GM10248 (cell line): ENCODE results near the gene CSDE1.
"Not testable (repeated sequence)": the region's sequence is repeated elsewhere in the genome, so short reads cannot be mapped to it uniquely, and the experiment has no call there.

Source experiments
- CTCF ChIA-PET: fragments of 300-600 bp; sonication (Branson Sonifier 250); formaldehyde crosslinking; extraction: SDS; loops from one replicate; lab custom pipeline; 2021; ENCODE audit warnings: antibody characterized with exemption; lab: Yijun Ruan, JAX
- POLR2A ChIA-PET: fragments of 350-650 bp; sonication (Branson Sonifier 250); formaldehyde crosslinking; extraction: SDS; loops from one replicate; lab custom pipeline; 2020; ENCODE audit warnings: antibody characterized with exemption; lab: Yijun Ruan, JAX
- DNase-seq: peaks from one replicate; pipeline ENCODE4 v3.0.0; 2012; ENCODE audit errors: extremely low spot score
- TF ChIP-seq, protein P1 (sequence below): IDR thresholded peaks from 2 replicates; pipeline ENCODE4 v1.5.1; 2012; ENCODE audit warnings: mild to moderate bottlenecking, low read depth; ENCODE audit errors: extremely low read depth, missing control alignments, control extremely low read depth

CSDE1 gene

DNA sequence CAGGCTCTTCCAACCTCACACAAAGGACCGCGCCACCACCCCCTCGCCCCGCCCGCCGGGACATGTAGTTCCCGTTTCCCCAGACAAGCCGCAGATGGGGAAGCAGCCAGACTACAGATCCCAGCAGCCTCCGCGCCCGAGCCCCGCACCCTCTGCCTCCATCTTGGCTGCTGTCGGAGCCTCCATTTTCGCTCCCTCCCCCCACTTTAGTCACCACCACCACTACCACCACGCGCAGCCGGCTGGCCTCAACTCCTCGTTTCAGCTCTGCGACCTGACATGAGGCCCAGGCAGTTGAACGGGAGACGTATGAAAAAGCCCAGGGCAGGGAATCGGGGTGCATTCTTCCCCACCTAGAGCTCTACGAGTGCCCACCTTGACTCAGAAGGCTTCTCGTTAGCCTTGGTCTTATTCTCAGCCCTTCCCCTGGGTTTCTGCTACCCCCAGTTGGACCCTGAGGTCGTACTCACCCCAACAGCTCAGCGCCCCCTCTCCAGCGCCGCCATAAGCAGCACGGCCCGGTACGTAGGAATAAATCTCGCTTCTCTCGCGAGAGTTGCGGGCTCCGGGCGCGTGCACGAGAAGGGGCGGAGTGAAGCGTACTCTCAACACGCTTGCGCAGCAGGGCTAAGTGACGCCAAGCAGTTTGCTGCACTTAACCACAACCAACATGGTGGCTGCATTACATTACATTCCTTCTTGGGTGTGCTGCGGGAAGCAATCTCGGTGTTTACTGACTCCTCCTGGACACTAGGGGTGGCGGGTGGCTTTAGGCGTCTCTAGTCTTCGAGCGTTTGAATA lies at the start of gene CSDE1:
Gene CSDE1, minus strand, starts transcription at position 530 of the 801 bp plus-strand sequence. CDS start 18,094 bp downstream, outside the sequence.
- ChIA-PET POLR2A (no interaction called here), CTCF (no interaction called here)
- DNase-seq, result peak; percentile 91
- TF ChIP-seq, protein P1, sequence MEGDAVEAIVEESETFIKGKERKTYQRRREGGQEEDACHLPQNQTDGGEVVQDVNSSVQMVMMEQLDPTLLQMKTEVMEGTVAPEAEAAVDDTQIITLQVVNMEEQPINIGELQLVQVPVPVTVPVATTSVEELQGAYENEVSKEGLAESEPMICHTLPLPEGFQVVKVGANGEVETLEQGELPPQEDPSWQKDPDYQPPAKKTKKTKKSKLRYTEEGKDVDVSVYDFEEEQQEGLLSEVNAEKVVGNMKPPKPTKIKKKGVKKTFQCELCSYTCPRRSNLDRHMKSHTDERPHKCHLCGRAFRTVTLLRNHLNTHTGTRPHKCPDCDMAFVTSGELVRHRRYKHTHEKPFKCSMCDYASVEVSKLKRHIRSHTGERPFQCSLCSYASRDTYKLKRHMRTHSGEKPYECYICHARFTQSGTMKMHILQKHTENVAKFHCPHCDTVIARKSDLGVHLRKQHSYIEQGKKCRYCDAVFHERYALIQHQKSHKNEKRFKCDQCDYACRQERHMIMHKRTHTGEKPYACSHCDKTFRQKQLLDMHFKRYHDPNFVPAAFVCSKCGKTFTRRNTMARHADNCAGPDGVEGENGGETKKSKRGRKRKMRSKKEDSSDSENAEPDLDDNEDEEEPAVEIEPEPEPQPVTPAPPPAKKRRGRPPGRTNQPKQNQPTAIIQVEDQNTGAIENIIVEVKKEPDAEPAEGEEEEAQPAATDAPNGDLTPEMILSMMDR, result peak; percentile 36

DNA sequence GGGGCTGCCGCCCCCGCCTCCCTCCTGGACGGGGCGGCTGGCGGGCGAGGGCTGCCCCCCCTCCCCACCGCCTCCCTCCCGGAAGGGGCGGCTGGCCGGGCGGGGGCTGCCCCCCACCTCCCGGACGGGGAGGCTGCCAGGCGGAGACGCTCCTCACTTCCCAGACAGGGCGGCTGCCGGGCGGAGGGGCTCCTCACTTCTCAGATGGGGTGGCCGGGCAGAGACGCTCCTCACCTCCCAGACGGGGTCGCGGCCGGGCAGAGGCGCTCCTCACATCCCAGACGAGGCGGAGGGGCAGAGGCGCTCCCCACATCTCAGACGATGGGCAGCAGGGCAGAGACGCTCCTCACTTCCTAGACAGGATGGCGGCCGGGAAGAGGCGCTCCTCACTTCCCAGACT lies 46.7 kb upstream of the CSDE1 start:
- POLR2A ChIA-PET, DNase-seq, CTCF ChIA-PET: not testable (repeated sequence)

DNA sequence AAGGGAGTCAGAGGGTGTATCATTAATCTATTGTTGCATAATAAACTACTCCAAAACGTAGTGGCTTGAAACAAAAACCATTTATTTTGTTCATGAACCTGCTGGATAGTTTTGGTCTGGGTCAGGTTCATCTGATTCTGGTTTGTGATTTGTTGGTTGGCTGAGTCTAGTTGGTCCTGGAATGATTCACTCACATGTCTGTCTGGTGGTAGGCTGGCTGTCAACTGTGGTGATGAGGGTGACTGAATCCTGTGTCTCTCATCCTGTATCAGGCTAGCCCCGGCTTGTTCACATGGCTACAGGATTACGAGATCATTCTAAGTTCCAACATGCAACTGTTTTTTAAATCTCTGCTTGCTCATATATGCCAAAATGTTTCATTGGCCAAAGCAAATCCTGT lies 45.2 kb upstream of the CSDE1 start:
- TF ChIP-seq, protein P1, result no peak
- no peak for DNase-seq
- CTCF ChIA-PET, result no interaction called here
- POLR2A ChIA-PET, result no interaction called here

DNA sequence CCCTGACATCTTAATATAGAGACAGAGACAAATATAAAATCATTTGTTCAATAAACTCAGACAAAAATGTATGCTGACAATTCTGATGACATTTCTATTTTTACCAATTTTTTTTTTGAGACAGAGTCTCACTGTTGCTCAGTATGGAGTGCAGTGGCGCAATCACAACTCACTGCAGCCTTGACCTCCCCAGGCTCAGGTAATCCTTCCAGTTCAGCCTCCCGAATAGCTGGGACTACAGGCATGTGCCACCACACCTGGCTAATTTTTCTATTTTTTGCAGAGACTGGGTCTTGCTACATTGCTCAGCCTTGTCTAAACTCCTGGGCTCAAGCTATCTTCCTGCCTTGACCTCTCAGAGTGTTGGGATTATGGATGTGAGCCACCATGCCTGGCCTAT lies 36.3 kb upstream of the CSDE1 start:
- TF ChIP-seq, protein P1, result no peak
- CTCF ChIA-PET, result no interaction called here
- POLR2A ChIA-PET, result no interaction called here
- DNase-seq, result no peak

DNA sequence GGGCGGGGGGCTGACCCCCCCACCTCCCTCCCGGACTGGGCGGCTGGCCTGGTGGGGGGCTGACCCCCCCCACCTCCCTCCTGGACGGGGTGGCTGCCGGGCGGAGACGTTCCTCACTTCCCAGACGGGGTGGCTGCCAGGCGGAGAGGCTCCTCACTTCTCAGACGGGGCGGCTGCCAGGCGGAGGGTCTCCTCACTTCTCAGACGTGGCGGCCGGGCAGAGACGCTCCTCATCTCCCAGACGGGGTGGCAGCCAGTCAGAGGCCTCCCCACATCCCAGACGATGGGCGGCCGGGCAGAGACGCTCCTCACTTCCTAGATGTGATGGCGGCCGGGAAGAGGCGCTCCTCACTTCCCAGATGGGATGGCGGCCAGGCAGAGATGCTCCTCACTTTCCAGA lies 32.8 kb upstream of the CSDE1 start:
- POLR2A ChIA-PET, CTCF ChIA-PET, DNase-seq: not testable (repeated sequence)

DNA sequence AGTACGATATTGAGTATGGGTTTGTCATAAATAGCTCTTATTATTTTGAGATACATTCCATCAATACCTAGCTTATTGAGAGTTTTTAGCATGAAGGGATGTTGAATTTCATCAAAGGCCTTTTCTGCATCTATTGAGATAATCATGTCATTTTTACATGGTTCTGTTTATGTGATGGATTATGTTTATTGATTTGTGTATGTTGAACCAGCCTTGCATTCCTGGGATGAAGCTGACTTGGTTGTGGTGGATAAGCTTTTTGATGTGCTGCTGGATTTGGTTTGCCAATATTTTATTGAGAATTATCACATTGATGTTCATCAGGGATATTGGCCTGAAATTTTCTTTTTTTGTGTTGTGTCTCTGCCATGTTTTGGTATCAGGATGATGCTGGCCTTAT lies 28.7 kb upstream of the CSDE1 start:
- POLR2A ChIA-PET, result not testable (repeated sequence)
- CTCF ChIA-PET, result interaction anchor here (0.8 to 1.3 kb wide), 3 partner anchors 8 to 227 kb away, joined by 3 read pairs; no protein-coding TSS in a partner anchor

DNA sequence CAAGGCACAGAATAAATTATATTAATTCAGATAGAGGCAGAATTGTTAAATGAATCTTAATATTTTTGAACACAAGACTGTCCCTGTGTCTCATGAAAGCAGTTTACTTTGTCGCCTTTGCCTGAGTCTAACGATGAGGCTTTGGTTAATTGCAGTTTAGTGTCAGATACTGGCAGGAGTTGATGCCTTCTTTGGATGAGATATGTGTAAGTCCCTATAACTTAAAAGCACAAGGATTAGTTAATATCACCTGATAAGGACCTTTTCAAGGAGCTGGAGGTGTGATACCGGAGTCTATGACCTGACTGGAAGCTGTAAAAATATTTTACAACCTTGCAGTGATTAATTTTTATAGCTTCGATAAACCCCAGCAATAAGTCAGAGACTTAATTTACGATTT lies 24.7 kb upstream of the CSDE1 start:
- no peak for DNase-seq
- ChIA-PET POLR2A (no interaction called here), CTCF (no interaction called here)
- TF ChIP-seq, protein P1, result no peak

More for the DNA sequence above, 28.7 kb upstream of the CSDE1 start:
- DNase-seq, result not testable (repeated sequence)

DNA sequence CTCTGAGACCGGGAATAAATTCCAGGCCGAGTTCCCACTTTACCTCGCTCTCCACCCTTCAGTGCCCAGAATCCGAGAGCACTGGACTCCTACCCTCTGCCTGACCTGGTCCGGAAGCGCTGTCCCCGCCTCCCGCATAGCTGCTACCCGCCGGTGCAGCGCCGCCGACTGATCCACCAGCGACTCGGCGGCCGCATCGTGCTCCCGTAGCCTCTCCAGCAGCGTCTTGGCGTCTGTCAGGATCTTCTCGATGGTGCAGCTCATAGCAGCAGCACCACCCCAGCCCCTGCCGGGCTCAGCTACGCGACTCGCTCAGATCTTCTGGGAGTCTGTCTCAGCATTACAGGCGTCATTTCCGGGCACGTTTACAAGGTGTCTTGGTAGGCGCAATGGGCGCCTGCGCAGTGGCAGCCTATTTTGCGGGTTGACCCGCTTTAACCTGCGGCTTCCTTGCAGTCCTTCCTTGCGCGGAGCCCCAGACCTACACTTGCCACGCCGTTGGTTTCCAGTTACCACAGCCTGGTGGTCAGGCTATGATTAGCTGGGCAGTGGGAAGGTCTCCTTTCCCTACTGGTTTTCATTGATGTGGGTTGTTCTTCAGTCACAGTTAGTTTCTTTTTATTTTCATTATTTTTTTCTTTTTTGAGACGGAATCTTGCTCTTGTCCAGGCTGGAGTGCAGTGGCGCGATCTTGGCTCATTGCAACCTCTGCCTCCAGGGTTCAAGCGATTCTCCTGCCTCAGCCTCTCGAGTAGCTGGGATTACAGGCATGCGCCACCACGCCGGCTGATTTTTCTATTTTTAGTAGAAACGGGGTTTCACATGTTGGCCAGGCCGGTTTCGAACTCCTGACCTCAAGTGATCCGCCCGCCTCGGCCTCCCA lies 22.8 kb upstream of the CSDE1 start, which contains the start of gene SIKE1:
Gene SIKE1, minus strand, starts transcription at position 342 of the 883 bp plus-strand sequence. Its CDS starts 78 bp downstream, at position 264.
- TF ChIP-seq, protein P1, result no peak
- DNase-seq, result peak; percentile 94
- POLR2A ChIA-PET, result no interaction called here
- CTCF ChIA-PET, result no interaction called here
